ENCODE data around the gene TTC28.

Gene TTC28

DNA sequence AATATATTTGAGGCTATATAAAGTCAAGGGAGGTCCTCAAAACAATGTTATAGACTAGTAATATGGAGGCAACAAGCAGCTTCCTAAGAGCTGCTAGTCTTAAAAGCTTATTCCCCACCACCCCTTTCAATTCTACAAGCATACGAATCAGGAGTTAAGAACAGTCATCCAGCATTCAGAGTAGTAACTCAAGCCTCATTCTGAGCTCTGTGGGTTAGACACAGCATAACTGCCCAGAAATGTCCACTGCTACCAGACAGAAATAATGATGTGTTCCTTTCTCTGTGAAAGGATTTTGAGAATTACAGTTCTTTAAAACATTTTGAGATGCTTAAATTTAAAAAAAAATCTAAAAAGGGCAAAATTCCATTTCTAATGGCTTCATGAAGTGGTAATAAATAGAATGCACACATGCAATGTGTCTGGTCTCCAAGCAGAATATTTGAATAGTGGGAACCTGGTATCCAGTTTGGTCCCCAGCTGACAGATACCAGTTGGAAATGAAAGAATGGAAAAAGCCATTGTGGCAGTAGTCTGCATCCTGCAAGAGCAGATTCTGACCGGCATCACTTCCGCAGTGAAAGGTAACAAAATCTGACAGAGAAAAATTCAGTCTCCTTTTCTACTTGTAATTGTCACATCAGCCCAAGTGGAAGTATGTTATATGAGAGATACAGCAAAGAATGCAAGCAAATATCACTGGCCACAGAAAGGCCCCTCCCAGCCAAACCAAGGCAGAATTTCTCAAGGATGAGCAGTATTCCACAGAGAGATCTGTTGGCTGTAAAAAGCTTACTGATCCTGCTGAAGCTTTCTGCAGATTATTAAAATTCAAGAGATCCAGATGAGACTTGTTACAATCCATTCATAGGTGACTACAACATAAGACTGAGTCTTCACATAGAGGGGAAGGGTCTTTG, 449.8 kb downstream of the TTC28 start:
- TF ChIP-seq CTCF (IDR thresholded peaks at IDR 0.05; ENCODE audit: extremely low read depth, missing control alignments), result no peak
- DNase-seq (ENCODE audit: low spot score), result no peak

- DNase-seq (ENCODE audit: low spot score), result no peak
- TF ChIP-seq CTCF (IDR thresholded peaks at IDR 0.05; ENCODE audit: extremely low read depth, missing control alignments), result no peak
Measured at GRCh38 chr22:28223826-28224225, 455.8 kb downstream of the TTC28 start.

DNA sequence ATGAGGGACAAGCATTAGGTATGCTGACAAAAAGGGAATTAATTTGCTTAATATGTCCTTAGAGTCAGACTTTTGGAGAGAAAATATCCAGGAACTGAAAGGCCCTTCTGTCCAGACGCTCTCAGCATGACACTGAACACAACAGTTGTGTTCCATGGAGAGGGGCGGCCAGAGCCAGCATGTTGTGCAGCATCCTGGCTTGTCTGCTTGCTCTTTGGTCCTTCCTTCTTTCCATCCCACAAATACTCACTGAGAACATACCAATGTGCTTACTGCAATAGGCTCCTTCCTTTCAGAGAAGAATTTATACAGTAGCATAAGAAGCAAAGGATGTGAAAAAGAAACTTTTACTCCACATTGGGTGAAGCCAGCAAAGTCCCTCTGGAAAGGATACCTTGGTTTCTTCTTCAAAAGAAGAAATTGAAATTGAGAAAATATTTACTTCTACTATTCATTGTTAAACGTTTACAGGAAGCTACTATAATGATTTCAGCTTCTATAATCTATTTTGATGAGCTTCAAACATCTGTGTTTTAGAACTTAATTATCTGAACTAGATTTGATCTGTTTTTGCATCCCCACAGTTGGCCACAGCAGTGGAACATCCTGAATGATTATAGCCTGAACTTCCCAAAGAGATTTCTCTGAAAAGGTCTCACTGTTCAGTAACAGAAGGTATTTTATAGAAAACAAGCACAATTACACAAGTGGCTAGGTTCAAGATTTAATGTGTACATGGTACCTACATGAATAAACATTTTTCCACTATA, 456.5 kb downstream of the TTC28 start:
- DNase-seq (ENCODE audit: low spot score), result no peak
- TF ChIP-seq CTCF (IDR thresholded peaks at IDR 0.05; ENCODE audit: extremely low read depth, missing control alignments), result no peak

- no peak for DNase-seq (ENCODE audit: low spot score)
- TF ChIP-seq CTCF (IDR thresholded peaks at IDR 0.05; ENCODE audit: extremely low read depth, missing control alignments), result no peak
Measured at GRCh38 chr22:28222571-28222970, 457.1 kb downstream of the TTC28 start.

GRCh38 chr22:28222052-28222451, 457.6 kb downstream of the TTC28 start:
- peak; percentile 17 for DNase-seq (ENCODE audit: low spot score)
- no peak for TF ChIP-seq CTCF (IDR thresholded peaks at IDR 0.05; ENCODE audit: extremely low read depth, missing control alignments)

- TF ChIP-seq CTCF (IDR thresholded peaks at IDR 0.05; ENCODE audit: extremely low read depth, missing control alignments), result no peak
- DNase-seq (ENCODE audit: low spot score), result no peak
Measured at GRCh38 chr22:28220626-28221363, 458.8 kb downstream of the TTC28 start.

All from GM20000 (cell line).